DND-41 (cell line): ENCODE results near the gene ZC3H7A.
A peak's percentile ranks its signal among the peaks of the same experiment; 100 is the strongest.

Experiments
- ATAC-seq: fragments of 200-7000 bp; cut with Tn5 transposase; 3 replicates; pipeline ENCODE4 v1.9.1; 2021; ENCODE audit warnings: low read depth; ENCODE audit not compliant: insufficient read depth
- DNase-seq: peaks from one replicate; pipeline ENCODE4 v3.0.0-alpha.2; 2020
- H2AFZ ChIP-seq: 2 replicates; pipeline ENCODE4 v1.6.0; 2012; ENCODE audit warnings: low read depth, low read length
- H3K27ac ChIP-seq: 2 replicates; pipeline ENCODE4 v1.5.1; 2012; ENCODE audit warnings: low read length, inconsistent platforms
- H3K27me3 ChIP-seq: fragments of 200-600 bp; sonication (generic); 2 replicates; pipeline ENCODE4 v1.6.0; 2012; ENCODE audit warnings: low read length, mild to moderate bottlenecking, inconsistent platforms; ENCODE audit not compliant: insufficient read depth, poor library complexity
- H3K36me3 ChIP-seq: 2 replicates; pipeline ENCODE4 v1.5.1; 2012; ENCODE audit warnings: low read length, inconsistent platforms; ENCODE audit not compliant: insufficient read depth
- H3K4me1 ChIP-seq: 2 replicates; pipeline ENCODE4 v1.5.1; 2012; ENCODE audit warnings: mild to moderate bottlenecking, low read length; ENCODE audit not compliant: insufficient read depth
- H3K4me2 ChIP-seq: 2 replicates; pipeline ENCODE4 v1.6.0; 2012; ENCODE audit warnings: mild to moderate bottlenecking, moderate library complexity, low read length, inconsistent platforms; ENCODE audit not compliant: insufficient read depth
- H3K4me3 ChIP-seq, 2 experiments: fragments of 200-600 bp in 1 of 2; shearing (Covaris generic) in 1 of 2; 2 replicates each; pipeline ENCODE4 v1.5.1; 2012 to 2016; ENCODE audit warnings: inconsistent platforms in 2 of 2, low read length in 2 of 2, mild to moderate bottlenecking in 2 of 2, low read depth in 1 of 2, moderate library complexity in 1 of 2
- H3K79me2 ChIP-seq: 2 replicates; pipeline ENCODE4 v1.6.0; 2012; ENCODE audit warnings: low read length, inconsistent platforms; ENCODE audit not compliant: insufficient read depth
- H3K9ac ChIP-seq: 2 replicates; pipeline ENCODE4 v1.6.0; 2012; ENCODE audit warnings: low read depth, mild to moderate bottlenecking, inconsistent platforms, low read length, moderate library complexity
- H3K9me3 ChIP-seq: 2 replicates; pipeline ENCODE4 v1.5.1; 2012; ENCODE audit warnings: low read length, moderate library complexity, mild to moderate bottlenecking, inconsistent platforms; ENCODE audit not compliant: insufficient read depth, severe bottlenecking
- H4K20me1 ChIP-seq: 2 replicates; pipeline ENCODE4 v1.6.0; 2012; ENCODE audit warnings: low read length; ENCODE audit not compliant: insufficient read depth
- EZH2 ChIP-seq: IDR thresholded peaks from 3 replicates; pipeline ENCODE4 v1.6.1; 2012; ENCODE audit warnings: borderline replicate concordance, low read depth, mild to moderate bottlenecking, moderate library complexity, low read length, inconsistent platforms; ENCODE audit not compliant: severe bottlenecking
- TF ChIP-seq, protein P1 (sequence below): IDR thresholded peaks from 2 replicates; pipeline ENCODE4 v1.5.1; 2012; ENCODE audit warnings: borderline replicate concordance, low read length, moderate library complexity, mild to moderate bottlenecking; ENCODE audit not compliant: poor library complexity, severe bottlenecking; ENCODE audit errors: extremely low read depth

ZC3H7A gene

DNA sequence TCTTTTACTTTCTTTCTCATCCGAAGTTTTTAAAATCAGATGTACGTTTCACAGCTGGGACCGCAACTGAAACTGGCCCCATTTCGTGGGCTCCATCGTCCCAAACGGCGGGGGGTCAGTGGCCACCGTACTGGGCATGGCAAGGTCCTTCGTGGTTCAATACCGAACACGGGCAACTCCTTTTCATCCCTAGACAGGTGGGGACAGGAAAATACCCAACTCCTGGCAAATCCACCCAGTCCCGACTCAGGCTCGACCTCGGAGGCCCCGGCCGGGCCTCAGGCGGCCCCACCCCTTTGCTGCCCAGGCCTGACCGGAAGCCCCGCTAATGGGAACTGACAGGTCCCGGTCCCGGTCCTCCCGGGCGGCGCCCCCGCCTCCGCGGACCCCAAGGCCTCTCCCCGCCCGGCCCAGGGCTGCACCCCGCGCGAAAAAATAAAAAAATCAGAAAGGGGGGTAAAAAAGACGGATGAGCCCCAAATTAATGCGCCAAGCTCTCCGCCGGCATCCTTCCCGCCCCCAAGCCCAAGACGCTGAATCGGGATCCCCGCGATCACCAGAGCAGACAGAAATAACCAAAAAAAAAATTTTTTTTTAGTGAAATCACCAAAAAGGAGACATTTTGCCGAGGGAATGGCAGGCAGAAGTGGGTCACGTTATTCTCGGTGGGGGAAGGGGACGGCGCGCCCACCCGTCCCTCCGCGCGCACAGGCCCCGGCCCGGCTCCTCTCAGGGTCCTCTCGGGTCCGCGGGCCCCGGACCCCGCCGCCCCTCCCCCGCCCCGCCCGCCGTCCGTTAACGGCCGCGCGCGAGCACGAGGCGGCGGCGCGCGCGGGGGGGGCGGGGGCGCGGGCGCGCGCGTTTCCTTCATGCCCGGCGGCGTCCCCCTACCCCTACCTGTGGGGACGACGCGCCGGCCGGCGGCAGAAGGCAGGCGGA, 562 bp downstream of the ZC3H7A start:
- peak overlapping the region; percentile 81 for H3K4me2 ChIP-seq
- peak overlapping the region; percentile 45 for H2AFZ ChIP-seq
- H3K9ac ChIP-seq = peak overlapping the region; percentile 91
- DNase-seq (peak; percentile 25), ATAC-seq (no peak)
- H3K27me3 ChIP-seq = no peaks in the 10 kb centered on the region
- H3K9me3 ChIP-seq = no peaks in the 10 kb centered on the region
- TF ChIP-seq, protein P1, sequence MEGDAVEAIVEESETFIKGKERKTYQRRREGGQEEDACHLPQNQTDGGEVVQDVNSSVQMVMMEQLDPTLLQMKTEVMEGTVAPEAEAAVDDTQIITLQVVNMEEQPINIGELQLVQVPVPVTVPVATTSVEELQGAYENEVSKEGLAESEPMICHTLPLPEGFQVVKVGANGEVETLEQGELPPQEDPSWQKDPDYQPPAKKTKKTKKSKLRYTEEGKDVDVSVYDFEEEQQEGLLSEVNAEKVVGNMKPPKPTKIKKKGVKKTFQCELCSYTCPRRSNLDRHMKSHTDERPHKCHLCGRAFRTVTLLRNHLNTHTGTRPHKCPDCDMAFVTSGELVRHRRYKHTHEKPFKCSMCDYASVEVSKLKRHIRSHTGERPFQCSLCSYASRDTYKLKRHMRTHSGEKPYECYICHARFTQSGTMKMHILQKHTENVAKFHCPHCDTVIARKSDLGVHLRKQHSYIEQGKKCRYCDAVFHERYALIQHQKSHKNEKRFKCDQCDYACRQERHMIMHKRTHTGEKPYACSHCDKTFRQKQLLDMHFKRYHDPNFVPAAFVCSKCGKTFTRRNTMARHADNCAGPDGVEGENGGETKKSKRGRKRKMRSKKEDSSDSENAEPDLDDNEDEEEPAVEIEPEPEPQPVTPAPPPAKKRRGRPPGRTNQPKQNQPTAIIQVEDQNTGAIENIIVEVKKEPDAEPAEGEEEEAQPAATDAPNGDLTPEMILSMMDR = no peak
- no peak for TF ChIP-seq EZH2
- peaks cover 54% of the 10 kb centered on the region for H3K4me1 ChIP-seq
- peaks cover 27% of the 10 kb centered on the region for H4K20me1 ChIP-seq
- H3K79me2 ChIP-seq = peaks cover 71% of the 10 kb centered on the region
- peak overlapping the region; percentile 61 to 69; a peak in 3 of 4 replicates for H3K4me3 ChIP-seq
- peaks cover 26% of the 10 kb centered on the region for H3K36me3 ChIP-seq
- H3K27ac ChIP-seq = peak overlapping the region; percentile 82

DNA sequence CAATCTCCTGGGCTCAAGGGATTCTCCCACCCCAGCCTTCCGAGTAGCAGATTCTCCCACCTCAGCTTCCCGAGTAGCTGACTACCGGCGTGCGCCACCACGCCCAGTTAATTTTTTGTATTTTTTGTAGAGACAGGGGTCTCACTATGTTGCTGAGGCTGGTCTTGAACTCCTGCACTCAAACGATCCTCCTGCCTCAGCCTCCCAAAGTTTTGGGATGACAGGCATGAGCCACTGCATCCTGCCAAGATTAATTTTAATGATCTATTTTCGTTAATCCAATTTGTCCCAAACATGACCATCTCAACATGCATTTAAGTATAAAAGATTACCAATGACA, 1.2 kb downstream of the ZC3H7A start:
- peaks cover 77% of the 10 kb centered on the region for H3K79me2 ChIP-seq
- TF ChIP-seq, protein P1 = no peak
- H3K27me3 ChIP-seq = no peaks in the 10 kb centered on the region
- H3K36me3 ChIP-seq = peaks cover 32% of the 10 kb centered on the region
- DNase-seq (no peak), ATAC-seq (no peak)
- H3K4me1 ChIP-seq = peaks cover 59% of the 10 kb centered on the region
- H3K9ac ChIP-seq = peak overlapping the region; percentile 91
- H3K4me3 ChIP-seq = peak overlapping the region; percentile 61 to 69; a peak in 3 of 4 replicates
- H2AFZ ChIP-seq = no peak overlapping the region
- peaks cover 33% of the 10 kb centered on the region for H4K20me1 ChIP-seq
- H3K27ac ChIP-seq = peak overlapping the region; percentile 82
- peak overlapping the region; percentile 81 for H3K4me2 ChIP-seq
- no peaks in the 10 kb centered on the region for H3K9me3 ChIP-seq

- Histone ChIP-seq H2AFZ (no peak overlapping the region), H3K27ac (peak overlapping the region; percentile 82), H3K27me3 (no peaks in the 10 kb centered on the region), H3K4me1 (peaks cover 58% of the 10 kb centered on the region), H3K4me2 (peak overlapping the region; percentile 81), H3K9me3 (no peaks in the 10 kb centered on the region), H3K9ac (peak overlapping the region; percentile 91), H4K20me1 (peaks cover 36% of the 10 kb centered on the region), H3K4me3 (peak overlapping the region; percentile 61 to 69; a peak in 3 of 4 replicates), H3K36me3 (peaks cover 38% of the 10 kb centered on the region), H3K79me2 (peaks cover 84% of the 10 kb centered on the region)
- DNase-seq (no peak), ATAC-seq (no peak)
- TF ChIP-seq, protein P1 = no peak
- no peak for TF ChIP-seq EZH2
Observed at GRCh38 chr16:11794996-11795886, 1.8 kb downstream of the ZC3H7A start.
